Measurements from ENCODE around the gene GYG1.
A peak's percentile ranks its signal among the peaks of the same experiment; 100 is the strongest.

GYG1 gene

GRCh38 chr3:149019580-149019979 is 28.2 kb downstream of the GYG1 start:
- peak in 1 of 14 donors; percentile 25 for DNase-seq

GRCh38 chr3:149020196-149020838 is 29.0 kb downstream of the GYG1 start:
- DNase-seq: peak in 1 of 14 donors; percentile 18

GRCh38 chr3:149020839-149021252 is 29.5 kb downstream of the GYG1 start:
- no peak for DNase-seq

GRCh38 chr3:149021830-149022229 is 30.5 kb downstream of the GYG1 start:
- no peak for DNase-seq

GRCh38 chr3:149023951-149024350 is 32.6 kb downstream of the GYG1 start:
- DNase-seq: no peak

- DNase-seq: no peak
Measured at GRCh38 chr3:149026718-149027117, 35.4 kb downstream of the GYG1 start.

GRCh38 chr3:149031096-149031495 is 39.8 kb downstream of the GYG1 start:
- DNase-seq: no peak

- DNase-seq: no peak
Measured at GRCh38 chr3:149037684-149038083, 46.3 kb downstream of the GYG1 start.

GRCh38 chr3:149038322-149038721 is 47.0 kb downstream of the GYG1 start:
- peak in 1 of 14 donors; percentile 3 for DNase-seq

- no peak for DNase-seq
Measured at GRCh38 chr3:149042789-149043386, 51.5 kb downstream of the GYG1 start.

GRCh38 chr3:149044339-149045083 is 53.2 kb downstream of the GYG1 start:
- DNase-seq: no peak

GRCh38 chr3:149055575-149055974 is 64.2 kb downstream of the GYG1 start:
- DNase-seq: no peak

GRCh38 chr3:149058198-149058597 is 66.9 kb downstream of the GYG1 start:
- DNase-seq: no peak

- no peak for DNase-seq
Measured at GRCh38 chr3:149058602-149059001, 67.3 kb downstream of the GYG1 start.

- no peak for DNase-seq
Measured at GRCh38 chr3:149061776-149062175, 70.4 kb downstream of the GYG1 start.

- DNase-seq: no peak
Measured at GRCh38 chr3:149067883-149068282, 76.5 kb downstream of the GYG1 start.
